Astrocyte of the spinal cord (primary cell): ENCODE measurements around the gene TTLL5.

Experiments used
- DNase-seq: peaks from one replicate; pipeline ENCODE4 v3.0.0; 2011; ENCODE audit warnings: low read depth, low spot score
- H3K4me3 ChIP-seq: 2 replicates; pipeline ENCODE4 v1.5.1; 2011; ENCODE audit warnings: low read depth, mild to moderate bottlenecking, low read length, moderate library complexity
- in situ Hi-C: cut with HindIII; loops from 2 replicates; pipeline ENCODE4 v1.10.0; 2017; ENCODE audit warnings: low sequenced_read_pairs
- TF ChIP-seq, protein P1 (sequence below): IDR thresholded peaks from 2 replicates; pipeline ENCODE4 v1.5.1; 2012; ENCODE audit warnings: low read depth, mild to moderate bottlenecking, low read length, inconsistent platforms

Gene TTLL5

DNA sequence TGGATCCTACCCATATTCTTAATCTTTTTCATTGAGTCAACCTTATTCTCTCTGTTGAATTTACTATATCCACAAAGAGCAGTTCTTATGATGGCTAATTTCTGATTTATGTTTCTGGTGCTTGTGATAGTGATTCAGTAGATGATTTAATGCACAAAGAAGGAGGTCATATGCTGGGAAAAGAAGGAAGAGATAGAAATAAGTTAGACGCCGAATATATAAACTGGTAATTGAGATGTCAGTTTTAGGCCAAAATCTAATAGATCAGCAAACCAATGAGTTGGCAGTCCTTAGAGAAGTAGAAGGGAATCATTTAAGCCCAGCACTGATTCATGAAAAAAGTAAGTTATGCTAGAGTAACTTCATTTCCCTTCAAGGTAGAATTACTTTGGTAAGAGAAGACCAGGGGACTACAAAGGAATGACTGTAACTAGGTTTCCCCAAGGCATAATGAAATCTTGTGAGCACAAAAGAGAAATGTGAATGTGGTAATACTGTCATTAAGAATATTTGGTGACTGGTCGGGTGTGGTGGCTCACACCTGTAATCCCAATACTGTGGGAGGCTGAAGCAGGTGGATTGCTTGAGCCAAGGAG is 188.4 kb downstream of the TTLL5 start:
- TF ChIP-seq, protein P1, sequence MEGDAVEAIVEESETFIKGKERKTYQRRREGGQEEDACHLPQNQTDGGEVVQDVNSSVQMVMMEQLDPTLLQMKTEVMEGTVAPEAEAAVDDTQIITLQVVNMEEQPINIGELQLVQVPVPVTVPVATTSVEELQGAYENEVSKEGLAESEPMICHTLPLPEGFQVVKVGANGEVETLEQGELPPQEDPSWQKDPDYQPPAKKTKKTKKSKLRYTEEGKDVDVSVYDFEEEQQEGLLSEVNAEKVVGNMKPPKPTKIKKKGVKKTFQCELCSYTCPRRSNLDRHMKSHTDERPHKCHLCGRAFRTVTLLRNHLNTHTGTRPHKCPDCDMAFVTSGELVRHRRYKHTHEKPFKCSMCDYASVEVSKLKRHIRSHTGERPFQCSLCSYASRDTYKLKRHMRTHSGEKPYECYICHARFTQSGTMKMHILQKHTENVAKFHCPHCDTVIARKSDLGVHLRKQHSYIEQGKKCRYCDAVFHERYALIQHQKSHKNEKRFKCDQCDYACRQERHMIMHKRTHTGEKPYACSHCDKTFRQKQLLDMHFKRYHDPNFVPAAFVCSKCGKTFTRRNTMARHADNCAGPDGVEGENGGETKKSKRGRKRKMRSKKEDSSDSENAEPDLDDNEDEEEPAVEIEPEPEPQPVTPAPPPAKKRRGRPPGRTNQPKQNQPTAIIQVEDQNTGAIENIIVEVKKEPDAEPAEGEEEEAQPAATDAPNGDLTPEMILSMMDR: no peak
- in situ Hi-C loops: loop anchor here (25.0 kb wide), 1 partner anchor 137 kb away; no protein-coding TSS in a partner anchor
- H3K4me3 ChIP-seq: no peak overlapping the region
- DNase-seq: no peak

DNA sequence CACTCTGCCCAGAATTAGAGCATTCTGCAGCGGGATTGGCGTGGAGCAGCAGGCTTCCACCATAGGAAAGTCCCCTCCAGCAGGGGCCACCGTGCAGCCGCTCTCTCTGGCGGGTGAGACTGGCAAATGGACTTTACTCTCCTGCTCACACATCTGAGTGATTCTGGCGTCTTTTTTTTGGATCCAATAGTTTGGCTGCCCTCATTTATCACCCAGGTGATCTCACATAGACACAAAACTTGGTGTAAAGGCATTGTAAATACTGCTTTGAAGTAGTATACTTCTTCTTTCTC is 190.5 kb downstream of the TTLL5 start:
- TF ChIP-seq, protein P1: no peak
- in situ Hi-C loops: no loop called here
- H3K4me3 ChIP-seq: no peak overlapping the region
- DNase-seq: no peak

DNA sequence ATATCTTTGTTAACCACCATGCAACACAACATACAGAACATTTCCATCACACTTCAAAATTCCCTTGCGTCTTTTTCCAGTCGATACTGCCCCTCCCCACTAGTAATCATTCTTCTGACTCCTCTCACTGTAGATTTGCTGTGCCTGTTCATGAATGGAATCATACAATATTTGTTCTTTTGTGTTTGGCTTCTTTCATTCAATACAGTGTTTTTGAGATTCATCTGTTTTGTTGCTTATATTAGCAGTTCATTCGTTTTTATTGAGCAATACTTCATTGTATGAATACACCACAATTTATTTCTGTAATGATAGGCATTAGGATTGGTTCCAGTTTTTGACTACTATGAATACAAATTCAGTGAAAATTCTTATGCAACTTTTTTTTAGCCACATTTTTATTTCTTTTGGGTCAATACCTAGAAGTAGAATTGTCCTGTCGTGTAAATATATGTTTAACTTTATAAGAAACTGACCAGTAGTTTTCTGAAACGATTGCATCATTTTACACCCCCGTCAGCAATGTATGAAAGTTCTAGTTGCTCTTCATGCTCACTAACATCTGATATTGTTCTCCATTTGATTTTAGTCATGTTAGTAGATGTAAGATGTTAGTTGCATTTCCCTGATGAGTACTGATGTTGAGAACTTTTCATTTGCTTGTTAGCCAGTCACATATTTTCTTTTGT is 193.2 kb downstream of the TTLL5 start:
- no peak for DNase-seq
- in situ Hi-C loops: no loop called here
- no peak overlapping the region for H3K4me3 ChIP-seq
- TF ChIP-seq, protein P1: no peak

DNA sequence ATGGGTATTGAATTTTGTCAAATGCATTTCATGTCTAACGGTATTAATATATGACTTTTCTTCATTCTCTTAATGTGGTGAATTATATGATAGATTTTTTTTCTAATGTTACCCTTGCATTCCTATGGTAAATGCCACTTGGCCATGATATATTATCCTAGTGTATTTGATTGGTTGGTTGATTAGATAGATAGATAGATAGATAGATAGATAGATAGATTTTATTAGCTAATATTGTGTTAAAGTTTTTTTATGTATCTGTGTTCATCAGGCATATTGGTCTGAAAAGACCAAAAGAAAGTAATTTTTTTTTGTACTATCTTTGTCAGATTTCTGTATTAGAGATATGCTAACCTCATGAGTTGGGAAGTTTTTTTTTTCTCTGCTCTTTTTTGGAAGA is 196.2 kb downstream of the TTLL5 start:
- H3K4me3 ChIP-seq: no peak overlapping the region
- no peak for DNase-seq
- TF ChIP-seq, protein P1: no peak
- in situ Hi-C loops: no loop called here

DNA sequence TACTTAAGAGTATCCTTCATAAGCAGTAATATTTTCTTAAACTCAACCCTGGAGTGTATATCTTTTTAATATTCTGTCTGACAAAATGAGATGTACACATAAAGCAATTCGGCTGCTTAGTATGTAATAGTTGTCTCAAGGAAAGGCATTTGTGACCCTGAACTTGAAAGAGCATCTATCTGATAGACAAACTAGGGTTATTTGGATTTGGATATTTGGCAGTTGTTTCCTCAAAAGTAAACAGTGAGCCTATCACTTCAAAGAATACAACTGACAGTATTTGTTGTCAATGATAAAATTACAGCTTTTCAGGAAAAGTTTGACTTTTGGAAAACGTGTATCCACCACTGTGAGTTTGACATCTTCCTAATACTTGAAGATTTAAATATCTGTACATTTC is 197.3 kb downstream of the TTLL5 start:
- H3K4me3 ChIP-seq: no peak overlapping the region
- TF ChIP-seq, protein P1: no peak
- DNase-seq: no peak
- in situ Hi-C loops: no loop called here

DNA sequence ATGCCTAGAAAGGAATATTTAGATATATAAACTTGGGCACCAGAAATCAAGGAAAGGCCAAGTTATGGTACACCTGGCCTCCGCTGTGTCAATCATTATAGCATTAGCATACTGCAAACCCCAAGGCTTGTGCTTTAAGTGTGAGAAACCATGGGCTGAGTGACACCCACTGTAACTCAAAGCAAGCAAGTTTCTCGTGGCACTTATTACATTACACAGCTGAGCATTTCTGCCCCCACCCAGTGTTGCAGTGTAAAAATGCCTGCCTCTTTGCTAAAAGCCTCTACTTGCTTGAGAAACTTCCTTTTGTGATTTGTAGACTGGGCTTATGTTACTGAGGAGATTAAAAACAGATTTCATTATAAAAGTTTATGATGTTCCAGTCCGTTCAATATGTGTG is 198.7 kb downstream of the TTLL5 start:
- TF ChIP-seq, protein P1: no peak
- DNase-seq: no peak
- in situ Hi-C loops: no loop called here
- H3K4me3 ChIP-seq: no peak overlapping the region
